ENCODE measurements around the gene IL1RAPL2. TPM values are rescaled to one million over a fixed set of nuclear protein-coding genes. Genes with fewer than 3 reads are reported as not detected.

IL1RAPL2 gene
- total RNA-seq, 1 experiment from 2014 or later: not detected

GRCh38 chrX:105266456-105266855 lies 700.5 kb downstream of the IL1RAPL2 start:
- no peak for DNase-seq (ENCODE audit: low read depth)

- no peak for DNase-seq (ENCODE audit: low read depth)
These were observed 701.2 kb downstream of the IL1RAPL2 start for GRCh38 chrX:105267167-105267566.

GRCh38 chrX:105269386-105269785 lies 703.4 kb downstream of the IL1RAPL2 start:
- DNase-seq (ENCODE audit: low read depth): no peak

GRCh38 chrX:105273326-105273725 lies 707.3 kb downstream of the IL1RAPL2 start:
- DNase-seq (ENCODE audit: low read depth): no peak

- DNase-seq (ENCODE audit: low read depth): no peak
These were observed 708.1 kb downstream of the IL1RAPL2 start for GRCh38 chrX:105274091-105274490.

- no peak for DNase-seq (ENCODE audit: low read depth)
These were observed 711.1 kb downstream of the IL1RAPL2 start for GRCh38 chrX:105277132-105277531.

- DNase-seq (ENCODE audit: low read depth): no peak
These were observed 716.1 kb downstream of the IL1RAPL2 start for GRCh38 chrX:105282077-105282476.

GRCh38 chrX:105297041-105297440 lies 731.0 kb downstream of the IL1RAPL2 start:
- no peak for DNase-seq (ENCODE audit: low read depth)

GRCh38 chrX:105299286-105299685 lies 733.3 kb downstream of the IL1RAPL2 start:
- no peak for DNase-seq (ENCODE audit: low read depth)

- no peak for DNase-seq (ENCODE audit: low read depth)
These were observed 736.2 kb downstream of the IL1RAPL2 start for GRCh38 chrX:105302246-105302645.

- no peak for DNase-seq (ENCODE audit: low read depth)
These were observed 741.8 kb downstream of the IL1RAPL2 start for GRCh38 chrX:105307762-105308161.

GRCh38 chrX:105313596-105313995 lies 747.6 kb downstream of the IL1RAPL2 start:
- no peak for DNase-seq (ENCODE audit: low read depth)

- DNase-seq (ENCODE audit: low read depth): peak; percentile 45
These were observed 748.5 kb downstream of the IL1RAPL2 start for GRCh38 chrX:105314458-105314857.

- no peak for DNase-seq (ENCODE audit: low read depth)
These were observed 749.2 kb downstream of the IL1RAPL2 start for GRCh38 chrX:105315248-105315647.

GRCh38 chrX:105317117-105317516 lies 751.1 kb downstream of the IL1RAPL2 start:
- DNase-seq (ENCODE audit: low read depth): no peak

GRCh38 chrX:105323928-105324327 lies 757.9 kb downstream of the IL1RAPL2 start:
- DNase-seq (ENCODE audit: low read depth): peak; percentile 63

- no peak for DNase-seq (ENCODE audit: low read depth)
These were observed 762.8 kb downstream of the IL1RAPL2 start for GRCh38 chrX:105328773-105329172.

- DNase-seq (ENCODE audit: low read depth): peak; percentile 5
These were observed 765.2 kb downstream of the IL1RAPL2 start for GRCh38 chrX:105331244-105331643.

GRCh38 chrX:105347373-105347772 lies 781.4 kb downstream of the IL1RAPL2 start:
- no peak for DNase-seq (ENCODE audit: low read depth)

- no peak for DNase-seq (ENCODE audit: low read depth)
These were observed 783.5 kb downstream of the IL1RAPL2 start for GRCh38 chrX:105349476-105349875.

- no peak for DNase-seq (ENCODE audit: low read depth)
These were observed 809.8 kb downstream of the IL1RAPL2 start for GRCh38 chrX:105375816-105376215.

GRCh38 chrX:105424729-105425128 lies 858.7 kb downstream of the IL1RAPL2 start:
- no peak for DNase-seq (ENCODE audit: low read depth)

GRCh38 chrX:105451401-105451800 lies 885.4 kb downstream of the IL1RAPL2 start:
- no peak for DNase-seq (ENCODE audit: low read depth)

GRCh38 chrX:105458846-105459245 lies 892.8 kb downstream of the IL1RAPL2 start:
- no peak for DNase-seq (ENCODE audit: low read depth)

GRCh38 chrX:105460376-105460775 lies 894.4 kb downstream of the IL1RAPL2 start:
- no peak for DNase-seq (ENCODE audit: low read depth)
